WTC11 (cell line): ENCODE data around the gene SLC66A2.

Experiments used
- ARID4B ChIP-seq: sonication (generic); formaldehyde crosslinking; IDR thresholded peaks from 2 replicates; pipeline ENCODE4 v1.8.0; 2023; ENCODE audit warnings: missing genetic modification reagents, mild to moderate bottlenecking, borderline replicate concordance
- CREB1 ChIP-seq: sonication (generic); formaldehyde crosslinking; IDR thresholded peaks from 2 replicates; pipeline ENCODE4 v1.8.0; 2023; ENCODE audit warnings: mild to moderate bottlenecking, missing genetic modification reagents
- CREM ChIP-seq: sonication (generic); formaldehyde crosslinking; IDR thresholded peaks from 2 replicates; pipeline ENCODE4 v1.8.1; 2022; ENCODE audit warnings: mild to moderate bottlenecking, missing genetic modification reagents, moderate library complexity
- NFE2L1 ChIP-seq: sonication (generic); formaldehyde crosslinking; IDR thresholded peaks from 2 replicates; pipeline ENCODE4 v1.8.1; 2023; ENCODE audit warnings: missing genetic modification reagents
- NFYB ChIP-seq: sonication (generic); formaldehyde crosslinking; conservative IDR thresholded peaks from 2 replicates; pipeline ENCODE4 v1.8.0; 2022; ENCODE audit warnings: low read depth, missing genetic modification reagents
- SP1 ChIP-seq: sonication (generic); formaldehyde crosslinking; conservative IDR thresholded peaks from 2 replicates; pipeline ENCODE4 v1.8.1; 2022; ENCODE audit warnings: missing genetic modification reagents
- TP53 ChIP-seq: sonication (generic); formaldehyde crosslinking; IDR thresholded peaks from 2 replicates; pipeline ENCODE4 v1.8.1; 2023; ENCODE audit warnings: mild to moderate bottlenecking, missing genetic modification reagents
- USF1 ChIP-seq: sonication (generic); formaldehyde crosslinking; IDR thresholded peaks from 2 replicates; pipeline ENCODE4 v1.8.0; 2022; ENCODE audit warnings: mild to moderate bottlenecking, missing genetic modification reagents
- ZNF263 ChIP-seq: sonication (generic); formaldehyde crosslinking; IDR thresholded peaks from 2 replicates; pipeline ENCODE4 v1.8.1; 2022; ENCODE audit warnings: low read depth, mild to moderate bottlenecking, moderate library complexity, missing genetic modification reagents
- TF ChIP-seq, protein P1 (sequence below): fragments of 200-600 bp; IDR thresholded peaks from 2 replicates; pipeline ENCODE4 v1.8.0; 2022; ENCODE audit warnings: antibody characterized with exemption
- TF ChIP-seq, protein P2 (sequence below): fragments of 250-450 bp; sonication (Bioruptor Pico); IDR thresholded peaks from 2 replicates; pipeline ENCODE4 v2.1.2; 2022; ENCODE audit warnings: mild to moderate bottlenecking, moderate library complexity
- TF ChIP-seq, protein P3 (sequence below): sonication (generic); formaldehyde crosslinking; IDR thresholded peaks from 2 replicates; pipeline ENCODE4 v1.8.0; 2023; ENCODE audit warnings: missing genetic modification reagents

GRCh38 chr18:79873449-79874110, 77.9 kb downstream of the SLC66A2 start:
- TF ChIP-seq, protein P1, sequence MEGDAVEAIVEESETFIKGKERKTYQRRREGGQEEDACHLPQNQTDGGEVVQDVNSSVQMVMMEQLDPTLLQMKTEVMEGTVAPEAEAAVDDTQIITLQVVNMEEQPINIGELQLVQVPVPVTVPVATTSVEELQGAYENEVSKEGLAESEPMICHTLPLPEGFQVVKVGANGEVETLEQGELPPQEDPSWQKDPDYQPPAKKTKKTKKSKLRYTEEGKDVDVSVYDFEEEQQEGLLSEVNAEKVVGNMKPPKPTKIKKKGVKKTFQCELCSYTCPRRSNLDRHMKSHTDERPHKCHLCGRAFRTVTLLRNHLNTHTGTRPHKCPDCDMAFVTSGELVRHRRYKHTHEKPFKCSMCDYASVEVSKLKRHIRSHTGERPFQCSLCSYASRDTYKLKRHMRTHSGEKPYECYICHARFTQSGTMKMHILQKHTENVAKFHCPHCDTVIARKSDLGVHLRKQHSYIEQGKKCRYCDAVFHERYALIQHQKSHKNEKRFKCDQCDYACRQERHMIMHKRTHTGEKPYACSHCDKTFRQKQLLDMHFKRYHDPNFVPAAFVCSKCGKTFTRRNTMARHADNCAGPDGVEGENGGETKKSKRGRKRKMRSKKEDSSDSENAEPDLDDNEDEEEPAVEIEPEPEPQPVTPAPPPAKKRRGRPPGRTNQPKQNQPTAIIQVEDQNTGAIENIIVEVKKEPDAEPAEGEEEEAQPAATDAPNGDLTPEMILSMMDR = no peak
- TF ChIP-seq CREB1 (CRISPR knock-in tag) (no peak), NFYB (CRISPR knock-in tag) (no peak), USF1 (CRISPR knock-in tag) (no peak), SP1 (CRISPR knock-in tag) (no peak), TP53 (CRISPR knock-in tag) (no peak), ZNF263 (no peak), CREM (CRISPR knock-in tag) (no peak), NFE2L1 (CRISPR knock-in tag) (no peak), ARID4B (CRISPR knock-in tag) (no peak)
- TF ChIP-seq, protein P2, sequence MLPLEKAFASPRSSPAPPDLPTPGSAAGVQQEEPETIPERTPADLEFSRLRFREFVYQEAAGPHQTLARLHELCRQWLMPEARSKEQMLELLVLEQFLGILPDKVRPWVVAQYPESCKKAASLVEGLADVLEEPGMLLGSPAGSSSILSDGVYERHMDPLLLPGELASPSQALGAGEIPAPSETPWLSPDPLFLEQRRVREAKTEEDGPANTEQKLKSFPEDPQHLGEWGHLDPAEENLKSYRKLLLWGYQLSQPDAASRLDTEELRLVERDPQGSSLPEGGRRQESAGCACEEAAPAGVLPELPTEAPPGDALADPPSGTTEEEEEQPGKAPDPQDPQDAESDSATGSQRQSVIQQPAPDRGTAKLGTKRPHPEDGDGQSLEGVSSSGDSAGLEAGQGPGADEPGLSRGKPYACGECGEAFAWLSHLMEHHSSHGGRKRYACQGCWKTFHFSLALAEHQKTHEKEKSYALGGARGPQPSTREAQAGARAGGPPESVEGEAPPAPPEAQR (CRISPR knock-in tag) = no peak
- TF ChIP-seq, protein P3, sequence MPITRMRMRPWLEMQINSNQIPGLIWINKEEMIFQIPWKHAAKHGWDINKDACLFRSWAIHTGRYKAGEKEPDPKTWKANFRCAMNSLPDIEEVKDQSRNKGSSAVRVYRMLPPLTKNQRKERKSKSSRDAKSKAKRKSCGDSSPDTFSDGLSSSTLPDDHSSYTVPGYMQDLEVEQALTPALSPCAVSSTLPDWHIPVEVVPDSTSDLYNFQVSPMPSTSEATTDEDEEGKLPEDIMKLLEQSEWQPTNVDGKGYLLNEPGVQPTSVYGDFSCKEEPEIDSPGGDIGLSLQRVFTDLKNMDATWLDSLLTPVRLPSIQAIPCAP (CRISPR knock-in tag) = no peak
